Astrocyte (in vitro differentiated cells and primary cell): ENCODE results near the gene HAPLN2. TPM values are rescaled to one million over a fixed set of nuclear protein-coding genes. Genes with fewer than 3 reads are reported as not detected.

ENCODE experiments used
- DNase-seq: peaks from one replicate; pipeline ENCODE4 v3.0.0-alpha.2; 2010; ENCODE audit warnings: low read depth
- FAIRE-seq: peaks from 2 replicates; lab custom pipeline; 2011; peaks lifted over from hg19 to GRCh38; lab: Jason Lieb, UNC
- H2AFZ ChIP-seq: 2 replicates; pipeline ENCODE4 v1.6.0; 2012; ENCODE audit warnings: low read depth, low read length, inconsistent platforms
- H3K27ac ChIP-seq: 2 replicates; pipeline ENCODE4 v1.5.1; 2011; ENCODE audit warnings: low read depth, low read length, inconsistent platforms
- H3K27me3 ChIP-seq: 2 replicates; pipeline ENCODE4 v1.6.0; 2011; ENCODE audit warnings: low read length, inconsistent platforms; ENCODE audit not compliant: insufficient read depth
- H3K36me3 ChIP-seq: 2 replicates; pipeline ENCODE4 v1.5.1; 2011; ENCODE audit warnings: low read length, inconsistent platforms; ENCODE audit not compliant: insufficient read depth
- H3K4me1 ChIP-seq: 2 replicates; pipeline ENCODE4 v1.5.1; 2011; ENCODE audit warnings: low read length, inconsistent platforms; ENCODE audit not compliant: insufficient read depth
- H3K4me2 ChIP-seq: 2 replicates; pipeline ENCODE4 v1.6.0; 2012; ENCODE audit warnings: low read length, inconsistent platforms
- H3K4me3 ChIP-seq: 2 replicates; pipeline ENCODE4 v1.5.1; 2011; ENCODE audit warnings: low read depth, mild to moderate bottlenecking, low read length, inconsistent platforms; ENCODE audit not compliant: insufficient read depth
- H3K79me2 ChIP-seq: 2 replicates; pipeline ENCODE4 v1.6.0; 2012; ENCODE audit warnings: mild to moderate bottlenecking, low read length, inconsistent platforms; ENCODE audit not compliant: insufficient read depth
- H3K9ac ChIP-seq: 2 replicates; pipeline ENCODE4 v1.6.0; 2012; ENCODE audit warnings: mild to moderate bottlenecking, low read length, inconsistent platforms
- H3K9me3 ChIP-seq: 2 replicates; pipeline ENCODE4 v1.5.1; 2012; ENCODE audit warnings: low read depth, mild to moderate bottlenecking, low read length, inconsistent platforms; ENCODE audit not compliant: insufficient read depth
- H4K20me1 ChIP-seq: 2 replicates; pipeline ENCODE4 v1.6.0; 2012; ENCODE audit warnings: low read length, inconsistent platforms; ENCODE audit not compliant: insufficient read depth
- H3K27ac Mint-ChIP-seq: one replicate; pipeline ENCODE4 v1.8.0; 2021; ENCODE audit warnings: mild to moderate bottlenecking, mixed read lengths; ENCODE audit not compliant: unreplicated experiment
- H3K27me3 Mint-ChIP-seq: one replicate; pipeline ENCODE4 v1.8.0; 2021; ENCODE audit warnings: low read depth, mixed read lengths; ENCODE audit not compliant: unreplicated experiment
- H3K36me3 Mint-ChIP-seq: one replicate; pipeline ENCODE4 v1.8.0; 2021; ENCODE audit warnings: low read depth, mixed read lengths; ENCODE audit not compliant: unreplicated experiment
- H3K4me1 Mint-ChIP-seq: one replicate; pipeline ENCODE4 v1.8.0; 2021; ENCODE audit warnings: low read depth, mixed read lengths; ENCODE audit not compliant: unreplicated experiment
- H3K4me3 Mint-ChIP-seq: one replicate; pipeline ENCODE4 v1.8.0; 2021; ENCODE audit warnings: mild to moderate bottlenecking, moderate library complexity, mixed read lengths; ENCODE audit not compliant: unreplicated experiment
- H3K9me3 Mint-ChIP-seq: one replicate; pipeline ENCODE4 v1.8.0; 2021; ENCODE audit warnings: mild to moderate bottlenecking, mixed read lengths; ENCODE audit not compliant: unreplicated experiment
- CTCF ChIP-seq: IDR thresholded peaks from 2 replicates; pipeline ENCODE4 v1.5.1; 2011; ENCODE audit warnings: low read depth, mild to moderate bottlenecking, inconsistent platforms, low read length, moderate library complexity; ENCODE audit not compliant: insufficient read depth
- EZH2 ChIP-seq: IDR thresholded peaks from 2 replicates; pipeline ENCODE4 v1.6.1; 2012; ENCODE audit warnings: mild to moderate bottlenecking, low read length, inconsistent platforms; ENCODE audit not compliant: insufficient read depth
- total RNA-seq: library from RNA; stranded (reverse); gene quantifications from 2 replicates; pipeline ENCODE4 v1.2.1, GENCODE V29; 2021

HAPLN2 gene
- total RNA-seq, 1 donor from 2014 or later = not detected

GRCh38 chr1:156655151-156655903, 36.1 kb downstream of the HAPLN2 start:
- H3K36me3 ChIP-seq = no peaks in the 10 kb centered on the region
- H3K27ac ChIP-seq = no peak overlapping the region
- no peak for DNase-seq
- peaks cover 3% of the 10 kb centered on the region for H4K20me1 ChIP-seq
- TF ChIP-seq CTCF (no peak), EZH2 (no peak)
- peaks cover 59% of the 10 kb centered on the region for H3K27me3 Mint-ChIP-seq
- H3K9ac ChIP-seq = no peak overlapping the region
- no peaks in the 10 kb centered on the region for H3K79me2 ChIP-seq
- H3K27me3 ChIP-seq = peaks cover 39% of the 10 kb centered on the region
- H3K27ac Mint-ChIP-seq = no peak overlapping the region
- H3K4me1 Mint-ChIP-seq = peaks cover 16% of the 10 kb centered on the region
- no peak overlapping the region for H3K4me3 ChIP-seq
- peaks cover 20% of the 10 kb centered on the region for H3K4me1 ChIP-seq
- H3K4me2 ChIP-seq = no peak overlapping the region
- H3K9me3 ChIP-seq = no peaks in the 10 kb centered on the region
- peaks cover 7% of the 10 kb centered on the region for H3K36me3 Mint-ChIP-seq
- no peak for FAIRE-seq
- no peak overlapping the region for H2AFZ ChIP-seq
- H3K4me3 Mint-ChIP-seq = no peak overlapping the region
- H3K9me3 Mint-ChIP-seq = peaks cover 2% of the 10 kb centered on the region

- DNase-seq = no peak
- no peaks in the 10 kb centered on the region for H3K36me3 ChIP-seq
- no peak overlapping the region for H3K27ac ChIP-seq
- TF ChIP-seq CTCF (no peak), EZH2 (no peak)
- no peak overlapping the region for H3K4me3 ChIP-seq
- no peak overlapping the region for H3K4me3 Mint-ChIP-seq
- H2AFZ ChIP-seq = no peak overlapping the region
- no peaks in the 10 kb centered on the region for H3K79me2 ChIP-seq
- peaks cover 27% of the 10 kb centered on the region for H3K4me1 ChIP-seq
- peaks cover 2% of the 10 kb centered on the region for H3K9me3 Mint-ChIP-seq
- no peak overlapping the region for H3K9ac ChIP-seq
- no peak overlapping the region for H3K4me2 ChIP-seq
- peaks cover 53% of the 10 kb centered on the region for H3K27me3 Mint-ChIP-seq
- H3K36me3 Mint-ChIP-seq = peaks cover 7% of the 10 kb centered on the region
- H3K27me3 ChIP-seq = peaks cover 32% of the 10 kb centered on the region
- H3K4me1 Mint-ChIP-seq = peaks cover 21% of the 10 kb centered on the region
- no peak overlapping the region for H3K27ac Mint-ChIP-seq
- FAIRE-seq = no peak
- peaks cover 3% of the 10 kb centered on the region for H4K20me1 ChIP-seq
- H3K9me3 ChIP-seq = no peaks in the 10 kb centered on the region
Observed at GRCh38 chr1:156655904-156656516, 36.8 kb downstream of the HAPLN2 start.
